Measurements from ENCODE around the gene TFDP1.

Gene TFDP1

DNA sequence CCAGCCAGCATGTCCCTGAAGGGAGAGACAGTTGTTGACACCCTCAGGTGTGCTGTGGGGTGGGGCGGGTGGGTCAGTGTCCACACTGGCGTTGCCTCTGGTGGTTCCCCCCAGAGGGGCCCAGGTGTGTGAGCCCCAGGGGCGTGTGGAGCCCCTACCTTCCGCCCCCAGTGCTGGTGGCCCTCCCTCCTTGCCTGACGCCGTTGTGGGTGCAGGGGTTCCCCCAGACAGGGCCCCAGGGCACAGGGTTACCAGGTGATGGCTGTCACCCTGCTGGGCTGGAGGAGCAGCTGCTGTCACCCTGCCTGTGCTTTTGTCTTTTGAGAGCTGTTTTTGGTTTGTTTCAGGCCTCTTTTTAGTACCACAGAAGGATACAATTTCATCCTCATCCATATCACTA lies 46.3 kb downstream of the TFDP1 start:
- TF ChIP-seq MYC (IDR thresholded peaks at IDR 0.05; ENCODE audit: low read depth, low read length): no peak
- TF ChIP-seq POLR2A (IDR thresholded peaks at IDR 0.05; ENCODE audit: extremely low read depth, insufficient read length): no peak
- TF ChIP-seq, protein P1, sequence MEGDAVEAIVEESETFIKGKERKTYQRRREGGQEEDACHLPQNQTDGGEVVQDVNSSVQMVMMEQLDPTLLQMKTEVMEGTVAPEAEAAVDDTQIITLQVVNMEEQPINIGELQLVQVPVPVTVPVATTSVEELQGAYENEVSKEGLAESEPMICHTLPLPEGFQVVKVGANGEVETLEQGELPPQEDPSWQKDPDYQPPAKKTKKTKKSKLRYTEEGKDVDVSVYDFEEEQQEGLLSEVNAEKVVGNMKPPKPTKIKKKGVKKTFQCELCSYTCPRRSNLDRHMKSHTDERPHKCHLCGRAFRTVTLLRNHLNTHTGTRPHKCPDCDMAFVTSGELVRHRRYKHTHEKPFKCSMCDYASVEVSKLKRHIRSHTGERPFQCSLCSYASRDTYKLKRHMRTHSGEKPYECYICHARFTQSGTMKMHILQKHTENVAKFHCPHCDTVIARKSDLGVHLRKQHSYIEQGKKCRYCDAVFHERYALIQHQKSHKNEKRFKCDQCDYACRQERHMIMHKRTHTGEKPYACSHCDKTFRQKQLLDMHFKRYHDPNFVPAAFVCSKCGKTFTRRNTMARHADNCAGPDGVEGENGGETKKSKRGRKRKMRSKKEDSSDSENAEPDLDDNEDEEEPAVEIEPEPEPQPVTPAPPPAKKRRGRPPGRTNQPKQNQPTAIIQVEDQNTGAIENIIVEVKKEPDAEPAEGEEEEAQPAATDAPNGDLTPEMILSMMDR (IDR thresholded peaks at IDR 0.05; ENCODE audit: low read depth, low read length): no peak
- TF ChIP-seq, protein P2, sequence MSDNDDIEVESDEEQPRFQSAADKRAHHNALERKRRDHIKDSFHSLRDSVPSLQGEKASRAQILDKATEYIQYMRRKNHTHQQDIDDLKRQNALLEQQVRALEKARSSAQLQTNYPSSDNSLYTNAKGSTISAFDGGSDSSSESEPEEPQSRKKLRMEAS (IDR thresholded peaks at IDR 0.05; ENCODE audit: low read depth, low read length): no peak
- no peak overlapping the region for H3K4me3 ChIP-seq (ENCODE audit: low read depth, low read length)
- DNase-seq (ENCODE audit: low read depth): no peak

DNA sequence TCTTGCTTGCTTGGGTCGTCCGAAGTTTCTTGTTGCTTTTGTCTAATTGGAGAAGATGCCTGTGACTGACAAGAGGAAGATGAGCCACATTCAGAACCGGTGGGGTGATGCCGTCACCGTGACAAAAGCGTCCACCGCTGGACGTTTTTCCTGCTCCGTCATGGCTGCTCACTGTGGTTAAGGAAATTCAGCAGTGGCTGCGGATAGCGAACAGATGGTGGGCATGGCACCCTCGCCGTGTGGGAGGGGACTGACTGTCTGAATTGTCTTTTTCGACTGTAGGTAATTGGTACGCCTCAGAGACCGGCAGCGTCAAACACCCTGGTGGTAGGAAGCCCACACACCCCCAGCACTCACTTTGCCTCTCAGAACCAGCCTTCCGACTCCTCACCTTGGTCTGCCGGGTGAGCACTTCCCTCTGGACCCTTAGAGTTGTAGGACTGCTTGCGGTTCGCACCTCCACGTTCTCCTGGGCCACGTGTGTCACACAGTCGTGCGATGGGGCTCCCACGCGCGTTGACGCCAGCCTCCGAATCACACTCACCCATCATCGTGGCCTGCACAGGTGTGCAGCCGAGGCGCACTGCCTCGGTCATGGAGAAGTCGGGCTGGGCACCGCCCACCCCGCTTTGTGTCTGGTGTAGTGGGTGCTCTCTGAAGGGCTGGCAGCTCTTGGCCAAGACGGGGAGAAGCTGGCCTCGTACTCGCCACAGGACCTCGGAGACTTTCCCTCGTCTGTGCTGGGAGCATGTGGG lies 47.0 kb downstream of the TFDP1 start:
- no peak overlapping the region for H3K4me3 ChIP-seq (ENCODE audit: low read depth, low read length)
- TF ChIP-seq, protein P2 (IDR thresholded peaks at IDR 0.05; ENCODE audit: low read depth, low read length): no peak
- no peak for TF ChIP-seq MYC (IDR thresholded peaks at IDR 0.05; ENCODE audit: low read depth, low read length)
- TF ChIP-seq, protein P1 (IDR thresholded peaks at IDR 0.05; ENCODE audit: low read depth, low read length): no peak
- TF ChIP-seq POLR2A (IDR thresholded peaks at IDR 0.05; ENCODE audit: extremely low read depth, insufficient read length): no peak
- no peak for DNase-seq (ENCODE audit: low read depth)

GRCh38 chr13:113632706-113633484 lies 48.3 kb downstream of the TFDP1 start:
- no peak for DNase-seq (ENCODE audit: low read depth)
- TF ChIP-seq, protein P1 (IDR thresholded peaks at IDR 0.05; ENCODE audit: low read depth, low read length): no peak
- TF ChIP-seq MYC (IDR thresholded peaks at IDR 0.05; ENCODE audit: low read depth, low read length) (no peak), POLR2A (IDR thresholded peaks at IDR 0.05; ENCODE audit: extremely low read depth, insufficient read length) (no peak)
- TF ChIP-seq, protein P2 (IDR thresholded peaks at IDR 0.05; ENCODE audit: low read depth, low read length): no peak
- H3K4me3 ChIP-seq (ENCODE audit: low read depth, low read length): no peak overlapping the region

DNA sequence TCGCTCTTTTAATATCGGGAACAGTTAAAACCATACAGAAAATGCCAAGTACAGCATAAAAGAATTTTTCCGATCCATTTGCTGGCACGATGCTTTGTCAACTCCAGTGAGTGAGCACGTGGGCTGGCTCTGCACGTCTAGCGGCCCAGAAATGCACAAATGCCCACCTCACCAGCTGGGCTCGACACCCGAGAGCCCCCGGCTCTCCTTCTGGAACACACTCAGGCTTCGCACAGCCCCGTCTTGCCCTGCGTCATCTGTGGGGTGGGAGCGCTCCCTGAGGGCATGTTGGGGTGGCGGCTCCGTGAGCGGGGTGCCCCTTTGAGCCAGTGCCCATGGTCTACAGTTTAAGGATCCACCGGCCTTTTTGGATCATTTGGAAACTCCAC lies 48.9 kb downstream of the TFDP1 start:
- no peak overlapping the region for H3K4me3 ChIP-seq (ENCODE audit: low read depth, low read length)
- TF ChIP-seq POLR2A (IDR thresholded peaks at IDR 0.05; ENCODE audit: extremely low read depth, insufficient read length): no peak
- TF ChIP-seq MYC (IDR thresholded peaks at IDR 0.05; ENCODE audit: low read depth, low read length): no peak
- TF ChIP-seq, protein P1 (IDR thresholded peaks at IDR 0.05; ENCODE audit: low read depth, low read length): no peak
- TF ChIP-seq, protein P2 (IDR thresholded peaks at IDR 0.05; ENCODE audit: low read depth, low read length): no peak
- DNase-seq (ENCODE audit: low read depth): no peak

DNA sequence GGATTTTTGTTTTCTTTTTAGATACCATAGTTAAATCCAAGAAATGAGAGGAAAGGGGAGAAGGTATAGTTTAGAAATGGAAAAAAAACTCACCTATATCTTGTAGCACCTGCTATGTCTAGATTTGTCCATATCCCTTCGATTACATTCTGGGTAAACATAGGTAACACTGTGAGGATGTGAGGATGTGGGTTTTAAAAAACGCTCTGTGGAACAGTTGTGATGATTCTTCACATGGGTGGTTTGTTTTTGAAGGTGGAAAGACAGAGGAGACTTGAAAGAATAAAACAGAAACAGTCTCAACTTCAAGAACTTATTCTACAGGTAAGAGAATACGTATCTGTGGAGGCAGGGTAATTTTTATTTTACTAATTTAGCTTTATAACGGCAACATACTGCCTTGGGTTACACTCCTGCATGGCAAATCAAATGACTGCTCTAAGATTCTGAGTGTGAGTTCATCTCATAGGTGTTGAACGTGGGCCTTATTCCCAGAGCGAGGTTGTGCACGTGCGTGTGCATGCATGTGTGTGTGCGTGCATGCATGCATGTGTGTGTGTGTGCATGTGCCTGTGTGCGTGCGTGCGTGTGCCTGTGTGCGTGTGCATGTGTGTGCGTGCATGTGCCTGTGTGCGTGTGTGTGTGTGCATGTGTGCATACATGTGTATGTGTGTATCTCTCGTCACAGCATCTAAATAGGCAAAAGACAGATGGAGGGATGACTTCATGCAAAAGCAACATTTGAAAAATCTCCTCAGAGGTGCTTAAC lies 49.9 kb downstream of the TFDP1 start:
- H3K4me3 ChIP-seq (ENCODE audit: low read depth, low read length): no peak overlapping the region
- TF ChIP-seq, protein P2 (IDR thresholded peaks at IDR 0.05; ENCODE audit: low read depth, low read length): no peak
- TF ChIP-seq MYC (IDR thresholded peaks at IDR 0.05; ENCODE audit: low read depth, low read length): no peak
- TF ChIP-seq, protein P1 (IDR thresholded peaks at IDR 0.05; ENCODE audit: low read depth, low read length): no peak
- no peak for TF ChIP-seq POLR2A (IDR thresholded peaks at IDR 0.05; ENCODE audit: extremely low read depth, insufficient read length)
- DNase-seq (ENCODE audit: low read depth): no peak

Measured in NB4 (cell line).